ENCODE results near the gene CTXND1.

- TF ChIP-seq INSM2 (tag by site-specific recombination; IDR thresholded peaks at IDR 0.05) (no peak), ZNF830 (tag by site-specific recombination; IDR thresholded peaks at IDR 0.05; ENCODE audit: low read depth) (no peak), CTCF (tag by site-specific recombination; IDR thresholded peaks at IDR 0.05) (no peak), PRDM10 (tag by site-specific recombination; IDR thresholded peaks at IDR 0.05) (no peak), ZNF23 (tag by site-specific recombination; IDR thresholded peaks at IDR 0.05; ENCODE audit: borderline replicate concordance) (no peak), ZNF274 (IDR thresholded peaks at IDR 0.05; ENCODE audit: low read length) (no peak), ZNF274 (tag by site-specific recombination; IDR thresholded peaks at IDR 0.05; ENCODE audit: borderline replicate concordance) (no peak), REST (tag by site-specific recombination; IDR thresholded peaks at IDR 0.05) (no peak), ZNF37A (tag by site-specific recombination; IDR thresholded peaks at IDR 0.05) (no peak), ZNF133 (tag by site-specific recombination; IDR thresholded peaks at IDR 0.05) (no peak), KLF10 (tag by site-specific recombination; IDR thresholded peaks at IDR 0.05) (no peak), PBX3 (CRISPR knock-in tag; IDR thresholded peaks at IDR 0.05) (no peak), ZNF223 (tag by site-specific recombination; IDR thresholded peaks at IDR 0.05) (no peak)
These were observed 94.8 kb downstream of the CTXND1 start for GRCh38 chr15:80157215-80157614.

Measured in HEK293 (cell line).